AG09309 (cell line): ENCODE data around the gene DRD4.

Experiments
- DNase-seq: peaks from one replicate; pipeline ENCODE4 v3.0.0-alpha.2; 2010; ENCODE audit warnings: low read depth
- H3K4me3 ChIP-seq: 2 replicates; pipeline ENCODE4 v1.5.1; 2011; ENCODE audit warnings: mild to moderate bottlenecking, low read depth, low read length, moderate library complexity; ENCODE audit not compliant: control insufficient read depth
- TF ChIP-seq, protein P1 (sequence below): IDR thresholded peaks from 2 replicates; pipeline ENCODE4 v1.5.1; 2011; ENCODE audit warnings: mild to moderate bottlenecking, low read depth, low read length, inconsistent platforms; ENCODE audit not compliant: insufficient read depth, control insufficient read depth; ENCODE audit errors: missing control alignments

DRD4 gene

DNA sequence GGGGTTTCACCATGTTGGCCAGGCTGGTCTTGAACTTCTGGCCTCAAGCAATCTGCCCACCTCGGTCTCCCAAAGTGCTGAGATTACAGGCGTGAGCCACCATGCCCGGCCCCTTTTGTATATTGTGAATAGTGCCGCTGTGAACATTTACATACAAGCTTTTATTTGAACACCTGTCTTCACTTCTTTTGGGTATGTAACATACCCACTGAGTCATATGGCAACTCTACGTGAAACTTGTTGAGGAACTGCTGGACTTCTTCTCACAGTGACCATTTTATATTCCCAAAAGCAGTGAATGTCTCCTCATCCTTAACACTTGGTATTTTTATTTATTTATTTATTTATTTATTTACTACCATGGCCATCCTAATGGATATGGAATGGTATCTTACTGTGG lies 6.2 kb upstream of the DRD4 start:
- no peak overlapping the region for H3K4me3 ChIP-seq
- DNase-seq: no peak
- TF ChIP-seq, protein P1, sequence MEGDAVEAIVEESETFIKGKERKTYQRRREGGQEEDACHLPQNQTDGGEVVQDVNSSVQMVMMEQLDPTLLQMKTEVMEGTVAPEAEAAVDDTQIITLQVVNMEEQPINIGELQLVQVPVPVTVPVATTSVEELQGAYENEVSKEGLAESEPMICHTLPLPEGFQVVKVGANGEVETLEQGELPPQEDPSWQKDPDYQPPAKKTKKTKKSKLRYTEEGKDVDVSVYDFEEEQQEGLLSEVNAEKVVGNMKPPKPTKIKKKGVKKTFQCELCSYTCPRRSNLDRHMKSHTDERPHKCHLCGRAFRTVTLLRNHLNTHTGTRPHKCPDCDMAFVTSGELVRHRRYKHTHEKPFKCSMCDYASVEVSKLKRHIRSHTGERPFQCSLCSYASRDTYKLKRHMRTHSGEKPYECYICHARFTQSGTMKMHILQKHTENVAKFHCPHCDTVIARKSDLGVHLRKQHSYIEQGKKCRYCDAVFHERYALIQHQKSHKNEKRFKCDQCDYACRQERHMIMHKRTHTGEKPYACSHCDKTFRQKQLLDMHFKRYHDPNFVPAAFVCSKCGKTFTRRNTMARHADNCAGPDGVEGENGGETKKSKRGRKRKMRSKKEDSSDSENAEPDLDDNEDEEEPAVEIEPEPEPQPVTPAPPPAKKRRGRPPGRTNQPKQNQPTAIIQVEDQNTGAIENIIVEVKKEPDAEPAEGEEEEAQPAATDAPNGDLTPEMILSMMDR: no peak

DNA sequence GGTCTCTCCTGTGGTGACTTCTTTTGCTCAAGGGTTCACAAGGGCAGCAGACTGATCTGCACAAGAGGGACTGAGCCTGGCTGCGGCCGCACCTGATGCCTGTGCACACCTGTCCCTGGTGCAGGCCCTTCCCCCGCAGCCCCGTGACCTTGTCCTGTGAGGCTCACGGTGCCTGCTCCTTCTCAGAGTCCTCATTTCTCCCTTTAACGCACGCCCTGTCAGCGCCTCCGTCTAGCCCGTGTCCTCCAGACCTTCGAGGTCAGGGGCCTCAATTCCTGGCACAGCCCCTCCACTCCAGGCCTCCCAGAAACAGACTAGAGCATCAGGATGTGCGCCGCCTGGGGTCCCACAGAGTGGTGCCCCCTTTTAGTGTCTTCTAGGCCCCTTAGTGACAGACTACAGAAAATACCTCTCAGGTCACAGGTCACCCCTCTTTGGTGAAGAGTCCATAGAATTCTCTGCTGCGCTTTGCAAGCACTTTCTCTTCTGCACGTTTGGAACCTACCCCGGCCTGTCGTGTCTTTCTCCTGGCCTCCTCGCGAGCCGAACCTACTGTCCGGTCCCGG lies 1.0 kb upstream of the DRD4 start:
- no peak overlapping the region for H3K4me3 ChIP-seq
- no peak for DNase-seq
- TF ChIP-seq, protein P1: no peak

DNA sequence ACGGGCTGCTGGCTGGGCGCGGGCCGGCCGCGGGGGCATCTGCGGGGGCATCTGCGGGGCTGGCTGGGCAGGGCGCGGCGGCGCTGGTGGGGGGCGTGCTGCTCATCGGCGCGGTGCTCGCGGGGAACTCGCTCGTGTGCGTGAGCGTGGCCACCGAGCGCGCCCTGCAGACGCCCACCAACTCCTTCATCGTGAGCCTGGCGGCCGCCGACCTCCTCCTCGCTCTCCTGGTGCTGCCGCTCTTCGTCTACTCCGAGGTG lies 194 bp downstream of the DRD4 start:
- TF ChIP-seq, protein P1: no peak
- no peak for DNase-seq
- H3K4me3 ChIP-seq: peak overlapping the region; percentile 12; the same call in 1 of the 2 replicates

GRCh38 chr11:637593-638521 lies 788 bp downstream of the DRD4 start:
- TF ChIP-seq, protein P1: no peak
- H3K4me3 ChIP-seq: peak overlapping the region; percentile 12; the same call in 1 of the 2 replicates
- no peak for DNase-seq

DNA sequence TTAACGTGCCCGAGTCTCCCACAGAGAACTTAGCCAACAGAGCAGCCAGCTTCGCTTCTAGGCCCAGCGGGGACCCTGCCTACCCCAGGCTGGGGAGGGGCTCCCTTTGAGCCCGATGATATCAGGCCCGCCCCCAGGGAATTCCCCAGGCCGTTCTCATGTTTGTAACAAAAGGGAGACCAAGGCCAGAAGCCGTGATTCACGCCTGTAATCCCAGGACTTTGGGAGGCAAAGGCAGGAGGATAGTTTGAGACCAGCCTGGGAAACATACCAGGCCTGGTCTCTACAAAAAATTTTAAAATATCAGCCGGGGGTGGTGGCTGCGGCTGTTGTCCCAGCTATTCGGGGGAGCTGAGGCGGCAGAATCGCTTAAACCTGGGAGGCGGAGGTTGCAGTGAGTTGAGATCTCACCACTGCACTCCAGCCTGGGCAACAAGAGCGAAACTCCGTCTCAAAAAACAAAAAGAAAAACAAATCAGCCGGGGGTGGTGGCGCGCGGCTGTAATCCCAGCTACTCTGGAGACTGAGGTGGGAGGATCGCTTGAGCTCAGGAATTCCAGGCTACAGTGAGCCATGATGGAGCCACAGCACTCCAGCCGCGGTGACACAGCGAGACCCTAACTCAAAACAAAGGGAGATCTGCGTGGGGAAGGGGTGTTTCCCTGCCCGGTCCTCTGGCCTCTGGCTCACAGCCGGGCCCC lies 1.7 kb downstream of the DRD4 start:
- no peak for DNase-seq
- no peak overlapping the region for H3K4me3 ChIP-seq
- TF ChIP-seq, protein P1: no peak

DNA sequence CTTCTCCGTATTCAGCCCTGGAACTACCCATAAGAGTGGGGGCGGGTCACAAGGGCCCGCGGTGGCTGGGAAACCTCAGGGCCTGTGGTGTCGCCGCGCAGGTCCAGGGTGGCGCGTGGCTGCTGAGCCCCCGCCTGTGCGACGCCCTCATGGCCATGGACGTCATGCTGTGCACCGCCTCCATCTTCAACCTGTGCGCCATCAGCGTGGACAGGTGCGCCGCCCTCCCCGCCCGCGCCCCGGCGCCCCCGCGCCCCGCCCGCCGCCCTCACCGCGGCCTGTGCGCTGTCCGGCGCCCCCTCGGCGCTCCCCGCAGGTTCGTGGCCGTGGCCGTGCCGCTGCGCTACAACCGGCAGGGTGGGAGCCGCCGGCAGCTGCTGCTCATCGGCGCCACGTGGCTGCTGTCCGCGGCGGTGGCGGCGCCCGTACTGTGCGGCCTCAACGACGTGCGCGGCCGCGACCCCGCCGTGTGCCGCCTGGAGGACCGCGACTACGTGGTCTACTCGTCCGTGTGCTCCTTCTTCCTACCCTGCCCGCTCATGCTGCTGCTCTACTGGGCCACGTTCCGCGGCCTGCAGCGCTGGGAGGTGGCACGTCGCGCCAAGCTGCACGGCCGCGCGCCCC lies 2.4 kb downstream of the DRD4 start:
- DNase-seq: no peak
- H3K4me3 ChIP-seq: no peak overlapping the region
- TF ChIP-seq, protein P1: no peak
